Suprapubic skin (tissue), 3 donors: Measurements from ENCODE around the gene RIMBP2.

Experiments used
- EP300 ChIP-seq: sonication (generic); formaldehyde crosslinking; IDR thresholded peaks from one replicate; pipeline ENCODE4 v1.6.1; 2017; ENCODE audit warnings: antibody characterized with exemption
- POLR2A ChIP-seq, 2 donors: fragments of 450-650 bp; IDR thresholded peaks; one replicate each; pipeline ENCODE4 v1.6.1; 2017; ENCODE audit warnings: antibody characterized with exemption in 2 of 2, mild to moderate bottlenecking in 2 of 2, moderate library complexity in 2 of 2
- TF ChIP-seq, protein P1 (sequence below), 2 donors: fragments of 200-600 bp in 1 of 2; fragments of 450-650 bp in 1 of 2; sonication (generic) in 1 of 2; IDR thresholded peaks; one replicate each; pipeline ENCODE4 v1.5.1; 2016 to 2019; ENCODE audit warnings: antibody characterized with exemption in 2 of 2, mild to moderate bottlenecking in 1 of 2, moderate library complexity in 1 of 2

- TF ChIP-seq POLR2A (IDR thresholded peaks at IDR 0.05) (no peak), EP300 (no peak)
- TF ChIP-seq, protein P1, sequence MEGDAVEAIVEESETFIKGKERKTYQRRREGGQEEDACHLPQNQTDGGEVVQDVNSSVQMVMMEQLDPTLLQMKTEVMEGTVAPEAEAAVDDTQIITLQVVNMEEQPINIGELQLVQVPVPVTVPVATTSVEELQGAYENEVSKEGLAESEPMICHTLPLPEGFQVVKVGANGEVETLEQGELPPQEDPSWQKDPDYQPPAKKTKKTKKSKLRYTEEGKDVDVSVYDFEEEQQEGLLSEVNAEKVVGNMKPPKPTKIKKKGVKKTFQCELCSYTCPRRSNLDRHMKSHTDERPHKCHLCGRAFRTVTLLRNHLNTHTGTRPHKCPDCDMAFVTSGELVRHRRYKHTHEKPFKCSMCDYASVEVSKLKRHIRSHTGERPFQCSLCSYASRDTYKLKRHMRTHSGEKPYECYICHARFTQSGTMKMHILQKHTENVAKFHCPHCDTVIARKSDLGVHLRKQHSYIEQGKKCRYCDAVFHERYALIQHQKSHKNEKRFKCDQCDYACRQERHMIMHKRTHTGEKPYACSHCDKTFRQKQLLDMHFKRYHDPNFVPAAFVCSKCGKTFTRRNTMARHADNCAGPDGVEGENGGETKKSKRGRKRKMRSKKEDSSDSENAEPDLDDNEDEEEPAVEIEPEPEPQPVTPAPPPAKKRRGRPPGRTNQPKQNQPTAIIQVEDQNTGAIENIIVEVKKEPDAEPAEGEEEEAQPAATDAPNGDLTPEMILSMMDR (IDR thresholded peaks at IDR 0.05), result no peak
Observed at GRCh38 chr12:130668286-130669204, 47.6 kb downstream of the RIMBP2 start.
